Upper lobe of right lung (tissue), 1 donor: ENCODE results near the gene DRAM1. TPM values are rescaled to one million over a fixed set of nuclear protein-coding genes. Genes with fewer than 3 reads are reported as not detected.

Source experiments
- ATAC-seq: fragments of 200-7000 bp; cut with Tn5 transposase; one replicate; pipeline ENCODE4 v1.9.1; 2020; ENCODE audit warnings: mild to moderate bottlenecking, moderate library complexity
- DNase-seq: peaks from one replicate; pipeline ENCODE4 v3.0.0-alpha.2; 2020
- H3K27ac ChIP-seq: fragments of 200-600 bp; one replicate; pipeline ENCODE4 v1.8.0; 2022
- H3K27me3 ChIP-seq: fragments of 200-600 bp; one replicate; pipeline ENCODE4 v1.8.0; 2022; ENCODE audit warnings: mild to moderate bottlenecking
- H3K36me3 ChIP-seq: fragments of 200-600 bp; one replicate; pipeline ENCODE4 v1.8.0; 2022
- H3K4me1 ChIP-seq: fragments of 200-600 bp; one replicate; pipeline ENCODE4 v1.8.0; 2022
- H3K4me3 ChIP-seq: fragments of 200-600 bp; one replicate; pipeline ENCODE4 v1.8.0; 2022; ENCODE audit warnings: mild to moderate bottlenecking
- H3K9me3 ChIP-seq: fragments of 200-600 bp; one replicate; pipeline ENCODE4 v1.8.0; 2022
- CTCF ChIP-seq: fragments of 200-600 bp; IDR thresholded peaks from one replicate; pipeline ENCODE4 v1.8.0; 2022; ENCODE audit warnings: antibody characterized with exemption
- intact Hi-C: fragments of 100-400 bp; cut with DNase I; formaldehyde crosslinking; loops from one replicate; pipeline ENCODE4 v1.11.0; 2022
- total RNA-seq: library from RNA; stranded (reverse); fragmentation: NEBNext Ultra II Directional; extraction: Animal tissue kit (Norgen Biotek cat#: 25700); gene quantifications from one replicate; pipeline ENCODE4 v1.2.1, GENCODE V29; 2021
- donor health status: DM: no; HTN: yes; CAD: no; lungs with severe emphysema.

The DRAM1 gene
- total RNA-seq, 1 donor from 2014 or later, result 162 TPM

- no peaks in the 10 kb centered on the region for H3K36me3 ChIP-seq
- H3K9me3 ChIP-seq, result no peaks in the 10 kb centered on the region
- no peak overlapping the region for H3K4me3 ChIP-seq
- intact Hi-C loops, result no loop called here
- DNase-seq (no peak), ATAC-seq (peak; percentile 24)
- H3K4me1 ChIP-seq, result peaks cover 3% of the 10 kb centered on the region
- no peak for TF ChIP-seq CTCF
- H3K27ac ChIP-seq, result peak overlapping the region; percentile 43
- H3K27me3 ChIP-seq, result no peaks in the 10 kb centered on the region
Measured at GRCh38 chr12:101935890-101936746, 58.7 kb downstream of the DRAM1 start.

GRCh38 chr12:101939306-101939705 is 61.9 kb downstream of the DRAM1 start:
- no peak overlapping the region for H3K4me3 ChIP-seq
- no peak overlapping the region for H3K27ac ChIP-seq
- no peaks in the 10 kb centered on the region for H3K36me3 ChIP-seq
- H3K4me1 ChIP-seq, result peaks cover 6% of the 10 kb centered on the region
- TF ChIP-seq CTCF, result no peak
- H3K27me3 ChIP-seq, result no peaks in the 10 kb centered on the region
- intact Hi-C loops, result no loop called here
- H3K9me3 ChIP-seq, result no peaks in the 10 kb centered on the region
- ATAC-seq (no peak), DNase-seq (no peak)

GRCh38 chr12:101939856-101940265 is 62.5 kb downstream of the DRAM1 start:
- Histone ChIP-seq H3K4me1 (peaks cover 6% of the 10 kb centered on the region), H3K36me3 (no peaks in the 10 kb centered on the region), H3K9me3 (no peaks in the 10 kb centered on the region), H3K27ac (no peak overlapping the region), H3K27me3 (no peaks in the 10 kb centered on the region), H3K4me3 (no peak overlapping the region)
- DNase-seq, result no peak
- peak; percentile 74 for TF ChIP-seq CTCF
- ATAC-seq, result peak; percentile 89
- intact Hi-C loops, result no loop called here

- Histone ChIP-seq H3K27me3 (no peaks in the 10 kb centered on the region), H3K4me1 (peaks cover 6% of the 10 kb centered on the region), H3K9me3 (no peaks in the 10 kb centered on the region), H3K27ac (no peak overlapping the region), H3K4me3 (no peak overlapping the region), H3K36me3 (no peaks in the 10 kb centered on the region)
- no peak for TF ChIP-seq CTCF
- DNase-seq, result no peak
- no peak for ATAC-seq
- intact Hi-C loops, result no loop called here
Measured at GRCh38 chr12:101940400-101940950, 63.1 kb downstream of the DRAM1 start.

- intact Hi-C loops, result no loop called here
Measured at GRCh38 chr12:101941306-101942249, 64.2 kb downstream of the DRAM1 start.

More at GRCh38 chr12:101941306-101942249, 64.2 kb downstream of the DRAM1 start:
- no peak for ATAC-seq
- Histone ChIP-seq H3K4me1 (peaks cover 8% of the 10 kb centered on the region), H3K9me3 (no peaks in the 10 kb centered on the region), H3K27ac (no peak overlapping the region), H3K4me3 (no peak overlapping the region), H3K27me3 (no peaks in the 10 kb centered on the region), H3K36me3 (no peaks in the 10 kb centered on the region)
- DNase-seq, result no peak
- no peak for TF ChIP-seq CTCF
